ENCODE measurements around the gene SPATA19.

Gene SPATA19

GRCh38 chr11:133835593-133836548, 9.4 kb downstream of the SPATA19 start:
- no peak for DNase-seq (ENCODE audit: low read depth)

GRCh38 chr11:133834682-133835592, 10.4 kb downstream of the SPATA19 start:
- peak; percentile 10 for DNase-seq (ENCODE audit: low read depth)

- no peak for DNase-seq (ENCODE audit: low read depth)
Observed at GRCh38 chr11:133833898-133834681, 11.2 kb downstream of the SPATA19 start.

DNA sequence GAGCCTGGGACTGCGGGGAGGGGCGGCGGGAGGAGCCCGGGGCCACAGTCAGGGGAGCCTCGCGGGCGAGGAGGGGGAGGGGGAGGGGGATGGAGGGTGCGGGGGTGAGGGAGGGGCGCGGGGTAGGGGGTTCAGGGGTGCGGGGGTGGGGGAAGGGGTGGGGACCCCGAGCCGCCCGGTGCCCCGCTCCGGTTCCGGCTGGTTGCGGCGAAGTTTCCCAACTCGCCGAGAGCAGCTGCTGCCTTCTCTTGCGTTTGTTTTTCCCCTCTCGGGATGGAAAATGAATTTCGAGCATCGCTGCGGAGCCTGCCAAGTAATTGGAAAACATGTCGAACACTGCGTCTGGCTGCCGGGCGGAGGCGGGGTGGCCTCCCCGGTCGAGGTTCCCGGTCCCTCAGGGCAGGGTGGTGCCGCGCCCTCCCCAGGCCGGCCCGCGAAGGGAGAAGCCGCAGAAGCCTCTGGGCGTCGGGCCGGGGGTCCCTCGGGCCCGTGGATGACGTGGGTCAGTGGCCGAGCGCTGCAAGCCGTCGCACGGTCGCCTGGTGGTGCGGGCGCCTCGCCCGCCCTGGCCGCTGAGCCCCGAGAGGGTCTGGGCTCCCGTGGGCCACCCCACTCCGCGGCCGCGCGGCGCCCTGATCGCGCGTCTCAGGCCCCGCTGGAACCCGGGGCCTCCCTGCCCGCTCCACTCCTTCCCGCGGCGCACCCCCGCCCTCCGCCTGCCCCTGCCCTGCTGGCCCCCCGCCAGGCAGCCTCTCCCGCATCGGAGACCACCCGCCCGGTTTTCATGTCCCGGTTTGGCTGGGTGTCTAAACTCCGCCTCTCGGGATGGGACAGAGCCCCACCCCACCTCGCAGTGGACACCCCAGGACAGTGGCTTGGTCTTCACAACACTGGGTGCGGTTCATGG, 12.1 kb downstream of the SPATA19 start:
- no peak for DNase-seq (ENCODE audit: low read depth)

GRCh38 chr11:133832096-133832990, 13.0 kb downstream of the SPATA19 start:
- no peak for DNase-seq (ENCODE audit: low read depth)

DNA sequence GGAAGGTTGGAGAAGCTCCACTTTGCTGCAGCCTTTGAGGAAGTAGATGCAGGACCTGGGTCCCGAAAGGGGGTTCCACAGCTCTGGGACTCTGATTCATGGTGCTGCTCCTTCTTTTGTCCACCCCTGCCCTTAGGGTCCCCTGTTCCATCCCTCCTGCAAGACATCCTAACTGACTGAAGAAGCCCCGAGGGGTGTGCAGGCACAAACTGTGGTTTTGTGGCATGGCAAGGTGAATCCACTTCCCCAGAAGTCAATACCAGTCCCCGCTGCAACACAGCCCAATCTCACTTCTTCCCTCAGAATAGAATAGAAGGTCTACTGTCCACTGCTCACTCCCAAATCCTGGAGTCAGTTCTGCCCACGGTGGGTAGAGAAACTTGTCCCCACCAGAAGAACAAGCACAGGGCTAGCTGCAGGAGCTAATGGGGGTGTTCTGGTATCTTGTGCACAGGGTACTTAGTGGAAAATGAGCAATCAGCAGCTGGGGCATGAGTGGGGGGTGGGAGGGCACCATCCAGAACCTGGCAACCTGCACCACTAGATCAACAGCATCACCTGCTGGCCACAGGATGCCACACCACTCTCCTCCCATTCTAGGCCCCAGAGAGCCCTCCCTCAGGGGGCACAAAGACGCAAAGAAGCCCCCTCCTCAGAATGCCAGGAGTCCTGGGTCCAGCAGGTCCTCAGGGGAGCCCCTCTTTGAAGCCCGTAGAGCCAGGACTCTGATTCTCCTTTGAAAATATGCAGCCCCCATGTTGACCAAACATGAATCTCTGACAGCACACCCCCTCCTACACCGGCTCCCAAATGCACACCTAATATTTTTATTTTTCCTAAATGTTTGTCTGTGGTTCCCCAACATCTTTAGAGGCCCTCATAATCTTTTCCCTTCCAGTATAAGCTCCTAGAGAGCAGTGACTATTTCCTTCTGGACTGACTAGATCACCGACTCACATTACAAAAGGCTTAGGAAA, 14.1 kb downstream of the SPATA19 start:
- DNase-seq (ENCODE audit: low read depth), result no peak

GRCh38 chr11:133829566-133829965, 15.7 kb downstream of the SPATA19 start:
- no peak for DNase-seq (ENCODE audit: low read depth)

DNA sequence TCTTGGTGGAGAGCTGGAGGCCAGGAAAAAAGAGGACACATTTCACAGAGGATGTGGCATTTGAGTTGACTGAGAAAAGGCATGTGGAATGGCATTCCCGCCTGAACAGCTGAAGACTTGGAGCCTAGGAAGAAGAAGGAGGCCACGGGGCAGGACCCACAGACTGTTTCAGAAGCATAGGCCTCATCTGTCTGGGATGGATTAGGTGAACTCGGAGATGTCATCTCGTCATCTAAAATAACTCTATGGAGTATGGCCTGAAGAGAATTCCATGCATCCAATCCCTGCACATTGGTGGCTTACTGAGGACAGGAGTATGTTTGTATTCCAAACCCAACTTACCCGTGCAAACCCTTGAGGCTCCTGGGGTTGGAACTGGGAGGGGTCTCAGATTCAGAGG, 16.4 kb downstream of the SPATA19 start:
- no peak for DNase-seq (ENCODE audit: low read depth)

DNA sequence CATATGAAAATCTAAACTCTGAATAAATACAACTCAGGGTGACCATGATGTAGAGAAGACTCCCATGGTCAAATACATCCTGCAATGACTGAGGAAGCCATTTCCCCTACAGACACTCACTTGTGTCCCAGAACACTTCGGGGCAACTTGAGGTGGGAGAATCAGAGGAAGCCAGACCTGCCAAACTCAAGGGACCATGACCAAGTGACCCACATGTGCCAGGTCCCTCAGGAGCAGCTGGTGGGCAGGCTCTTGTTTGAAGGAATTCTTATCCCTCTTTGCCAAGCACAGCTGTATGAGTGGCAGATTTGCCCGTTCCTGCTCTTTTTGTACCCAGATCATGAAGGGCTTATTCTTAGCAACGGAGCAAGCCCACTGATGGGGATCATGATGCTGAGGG, 17.8 kb downstream of the SPATA19 start:
- no peak for DNase-seq (ENCODE audit: low read depth)

- no peak for DNase-seq (ENCODE audit: low read depth)
Observed at GRCh38 chr11:133826866-133827265, 18.4 kb downstream of the SPATA19 start.

GRCh38 chr11:133825666-133826065, 19.6 kb downstream of the SPATA19 start:
- DNase-seq (ENCODE audit: low read depth), result no peak

DNA sequence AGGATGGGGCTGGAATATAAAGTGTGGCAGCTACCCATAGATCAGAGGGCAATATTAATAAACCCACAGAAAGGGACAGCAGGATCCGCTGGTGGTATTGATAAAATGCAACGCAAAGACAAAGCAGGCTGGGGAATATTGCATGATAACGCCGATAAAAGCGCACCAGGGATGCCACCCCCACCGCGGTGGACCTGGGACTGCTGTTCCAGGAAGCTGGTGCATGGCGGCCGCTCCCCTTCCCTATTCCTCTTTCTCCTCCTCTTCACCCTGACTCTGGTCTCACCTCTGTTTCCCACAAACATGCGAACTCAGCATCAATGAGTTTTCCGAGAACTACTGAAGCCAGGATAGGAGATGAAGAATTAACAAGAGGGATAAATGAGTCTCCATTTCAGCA, 20.2 kb downstream of the SPATA19 start:
- DNase-seq (ENCODE audit: low read depth), result no peak

- DNase-seq (ENCODE audit: low read depth), result no peak
Observed at GRCh38 chr11:133824593-133824992, 20.7 kb downstream of the SPATA19 start.

DNA sequence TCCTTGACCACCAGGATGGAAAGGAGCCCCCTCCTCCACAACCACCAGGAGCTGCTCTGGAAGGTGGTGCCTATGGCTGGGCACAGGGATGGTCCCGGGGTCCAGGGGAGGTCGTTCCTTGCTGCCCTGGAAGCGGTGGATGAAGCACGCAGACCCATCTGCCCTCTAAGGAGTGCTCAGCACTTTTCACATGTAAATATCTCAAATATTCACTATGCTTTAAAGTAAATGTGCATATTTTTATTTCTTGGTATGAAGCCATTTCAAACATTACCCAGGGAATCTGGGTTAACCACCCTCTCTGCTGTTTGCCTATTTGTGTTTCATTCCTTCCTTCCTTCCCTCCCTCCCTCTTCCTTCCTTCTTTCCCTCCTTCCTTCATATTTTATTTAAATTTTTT, 21.7 kb downstream of the SPATA19 start:
- DNase-seq (ENCODE audit: low read depth), result no peak

DNA sequence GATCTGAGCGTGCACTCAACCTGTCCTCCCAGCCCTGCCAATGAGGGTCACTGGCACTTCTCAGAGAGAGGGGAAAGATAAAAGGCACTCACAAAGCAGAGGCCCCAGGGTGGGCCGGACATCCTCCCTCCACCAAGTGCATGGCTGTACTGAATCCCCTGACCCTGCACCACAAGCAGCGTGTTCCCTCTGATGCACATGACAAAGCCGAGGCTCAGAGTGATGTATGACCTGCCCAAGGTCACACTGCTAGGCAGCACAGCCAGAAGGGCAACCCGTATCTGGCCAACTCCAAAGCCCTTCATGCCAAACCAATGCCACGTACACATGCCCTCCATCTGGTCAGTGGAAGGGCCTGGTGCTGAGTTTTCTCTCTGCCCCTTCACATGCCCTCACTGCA, 22.1 kb downstream of the SPATA19 start:
- DNase-seq (ENCODE audit: low read depth), result no peak

DNA sequence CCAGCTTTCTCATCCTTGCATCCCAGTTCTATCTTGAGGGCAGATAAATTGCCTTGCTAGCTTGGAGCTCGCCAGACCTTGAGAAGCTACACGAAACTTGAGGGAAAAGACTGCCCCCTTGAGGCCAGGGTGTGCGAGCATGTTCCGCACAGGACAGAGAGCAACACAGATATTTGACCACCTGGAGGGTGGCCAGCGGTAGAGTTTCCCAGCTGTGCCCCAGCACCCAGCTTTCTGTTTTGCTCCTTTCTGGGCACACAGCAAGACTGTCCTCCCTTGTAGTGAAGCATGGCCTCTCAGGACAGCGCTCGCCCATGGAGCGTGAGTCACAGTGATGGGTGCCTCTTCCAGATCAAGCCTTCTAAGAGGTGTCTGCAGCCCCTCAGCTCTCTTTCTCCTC, 23.5 kb downstream of the SPATA19 start:
- no peak for DNase-seq (ENCODE audit: low read depth)

DNA sequence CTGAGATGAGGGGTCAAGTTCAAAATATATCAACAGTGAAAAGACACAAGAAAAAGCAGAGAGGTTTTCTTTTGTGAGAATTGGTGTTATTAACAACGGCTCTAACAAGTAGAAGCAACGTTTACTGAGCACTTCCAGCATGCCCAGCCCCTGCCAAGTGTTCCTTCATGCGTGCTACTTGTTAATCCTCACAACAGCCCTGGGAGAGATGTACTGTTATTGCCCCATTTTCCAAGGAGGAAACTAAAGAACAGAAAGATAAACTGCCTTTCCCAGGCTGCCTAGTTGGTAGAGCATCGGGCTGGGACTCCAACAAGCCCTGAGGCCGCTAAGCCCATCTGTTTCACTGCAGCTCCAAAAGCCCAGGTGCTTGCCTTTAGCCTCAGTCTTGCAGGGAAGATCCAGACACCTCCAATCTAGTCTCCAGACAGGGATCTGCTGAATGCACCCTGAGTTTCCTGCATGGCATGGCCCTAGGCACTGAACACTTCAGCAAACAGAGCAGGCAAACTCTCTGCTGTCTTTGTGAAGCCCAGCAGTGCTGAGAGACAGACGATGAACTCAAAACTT, 25.5 kb downstream of the SPATA19 start:
- no peak for DNase-seq (ENCODE audit: low read depth)

DNA sequence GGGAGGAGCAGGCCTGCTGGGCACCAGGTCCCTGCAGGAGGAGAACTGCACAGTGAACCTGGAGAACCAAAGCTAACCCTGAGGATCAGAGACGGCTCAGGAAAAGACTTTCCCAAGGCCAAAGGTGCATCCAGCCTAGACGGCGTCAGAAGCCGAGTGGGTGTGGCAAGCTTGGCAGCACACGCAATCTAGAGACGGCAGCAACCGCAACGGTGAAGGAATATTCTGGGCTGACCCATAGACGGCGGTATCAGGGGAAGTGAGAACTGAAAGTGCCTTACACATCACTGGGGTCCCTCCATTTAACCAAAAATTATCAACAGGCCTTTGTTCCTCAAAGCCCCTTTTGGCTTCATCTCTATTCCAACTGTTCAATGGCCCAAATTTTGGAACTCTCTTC, 26.2 kb downstream of the SPATA19 start:
- no peak for DNase-seq (ENCODE audit: low read depth)

Measured in stimulated activated CD8-positive, alpha-beta memory T cell treated with anti-CD3 and anti-CD28 coated beads, Interleukin-7, amount 100 ng/mL, for 24 hours (primary cell).